T1000 (cell line): ENCODE data around the gene FGF22.
A peak's percentile ranks its signal among the peaks of the same experiment; 100 is the strongest.
"Not testable (repeated sequence)": the region's sequence is repeated elsewhere in the genome, so short reads cannot be mapped to it uniquely, and the experiment has no call there.

Source experiments
- DNase-seq: peaks from one replicate; lab custom pipeline; 2025; ENCODE audit warnings: mixed read lengths; lab: John Stamatoyannopoulos, UW

Gene FGF22

DNA sequence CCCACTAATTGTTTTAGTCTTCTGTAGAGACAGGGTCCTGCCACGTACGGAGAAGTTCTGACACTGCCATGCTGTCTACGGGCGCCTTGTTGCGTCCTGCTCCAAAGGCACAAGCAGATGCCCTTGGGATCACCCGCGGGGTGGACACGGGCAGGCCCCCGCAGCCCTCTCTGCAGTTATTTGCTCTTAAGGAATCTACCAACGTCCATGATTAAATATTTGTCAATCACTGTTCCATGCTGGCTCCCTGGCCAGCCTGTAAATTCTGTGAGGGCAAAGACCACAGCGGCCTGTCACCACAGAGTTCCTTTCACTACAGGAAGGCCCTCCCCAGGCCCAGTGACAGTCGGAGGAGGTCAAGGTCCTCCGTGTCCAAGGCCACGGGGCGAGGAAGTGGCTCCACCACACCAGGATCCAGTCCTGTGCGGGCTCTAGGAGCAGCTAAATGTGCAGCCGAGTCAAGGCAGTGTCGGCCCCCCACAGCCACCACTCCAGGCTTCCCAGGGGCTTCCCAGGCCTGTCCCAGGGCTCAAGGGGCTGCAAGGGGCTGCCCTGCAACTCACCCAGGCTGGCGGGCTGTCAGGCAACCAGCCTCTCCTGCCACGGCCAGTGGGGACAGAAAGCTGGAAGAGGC lies 21.2 kb downstream of the FGF22 start:
- no peak for DNase-seq

DNA sequence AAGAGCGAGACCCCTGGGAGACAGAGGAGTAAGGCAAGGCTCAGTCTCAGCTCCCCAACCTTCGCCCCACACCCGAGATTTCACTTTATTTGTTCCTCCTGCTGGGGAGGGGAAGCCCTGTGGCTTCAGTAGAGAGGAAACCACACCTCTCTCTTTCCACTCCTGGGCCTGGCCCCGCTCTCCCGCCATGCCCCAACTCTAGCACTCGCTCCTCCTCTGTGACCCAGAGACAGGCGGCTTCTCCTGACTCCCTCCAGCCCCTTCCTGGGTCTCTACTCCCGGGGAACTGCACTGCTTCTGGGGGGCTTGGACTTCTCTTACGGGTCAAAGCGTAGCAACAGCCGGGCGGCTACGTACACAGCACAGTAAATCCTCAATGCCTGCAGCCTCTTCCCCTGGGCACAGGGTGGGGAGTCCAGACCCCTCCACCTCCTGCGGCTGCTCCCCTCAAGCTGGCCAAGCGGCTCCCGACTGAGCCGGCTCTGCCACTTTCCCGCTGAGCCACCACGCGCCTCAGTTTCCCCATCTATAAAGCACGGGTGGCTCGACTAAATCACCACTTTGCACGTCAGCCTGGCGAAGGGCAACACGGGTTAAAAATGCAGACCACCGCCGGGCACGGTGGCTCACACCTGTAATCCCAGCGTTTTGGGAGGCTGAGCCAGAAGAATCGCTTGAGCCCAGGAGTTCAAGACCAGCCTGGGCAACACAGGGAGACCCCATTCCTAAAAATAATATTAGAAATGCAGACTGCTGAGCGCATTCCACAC lies 21.9 kb downstream of the FGF22 start:
- DNase-seq = no peak

- DNase-seq = no peak
Measured at GRCh38 chr19:662207-662961, 22.7 kb downstream of the FGF22 start.

DNA sequence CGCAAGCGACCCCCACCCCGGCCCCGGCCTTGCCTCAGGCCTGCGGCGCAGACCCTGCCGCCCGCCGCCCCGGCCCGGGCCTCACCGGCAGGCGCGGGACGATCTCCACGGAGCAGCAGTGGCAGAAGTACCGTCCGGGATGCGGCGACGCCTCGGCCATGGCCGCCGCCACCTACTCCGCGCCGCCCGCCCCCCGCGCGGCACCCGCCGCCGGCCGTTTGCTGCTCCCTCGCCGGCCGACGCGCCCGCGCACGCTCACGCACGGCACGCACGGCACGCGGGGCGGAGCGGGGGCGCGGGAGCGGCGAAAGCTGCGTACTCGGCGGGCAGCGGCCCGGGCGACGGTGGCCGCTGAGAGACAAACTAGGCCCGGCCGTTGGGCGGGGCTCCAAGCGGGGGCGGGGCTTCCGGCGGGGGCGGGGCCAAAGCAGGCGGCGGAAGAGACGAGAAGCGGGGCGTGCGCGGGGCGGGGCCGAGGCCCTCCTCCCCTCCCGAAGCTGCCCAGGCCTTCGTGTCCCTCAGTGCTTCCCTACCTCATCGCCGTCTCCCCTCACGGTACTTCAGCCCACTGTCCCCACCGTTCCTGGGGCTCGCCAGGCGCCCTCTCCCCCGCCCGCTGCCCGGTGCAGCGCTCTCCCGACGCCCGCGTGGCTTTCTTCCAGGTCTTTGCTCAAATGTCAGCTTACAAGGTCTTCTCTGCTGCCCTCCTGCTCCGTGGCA lies 23.4 kb downstream of the FGF22 start, which contains the start of gene RNF126:
Gene RNF126 (minus strand): TSS at position 253 of the 720 bp plus-strand sequence. CDS start 93 bp downstream, at position 160.
- peak; percentile 93 for DNase-seq

DNA sequence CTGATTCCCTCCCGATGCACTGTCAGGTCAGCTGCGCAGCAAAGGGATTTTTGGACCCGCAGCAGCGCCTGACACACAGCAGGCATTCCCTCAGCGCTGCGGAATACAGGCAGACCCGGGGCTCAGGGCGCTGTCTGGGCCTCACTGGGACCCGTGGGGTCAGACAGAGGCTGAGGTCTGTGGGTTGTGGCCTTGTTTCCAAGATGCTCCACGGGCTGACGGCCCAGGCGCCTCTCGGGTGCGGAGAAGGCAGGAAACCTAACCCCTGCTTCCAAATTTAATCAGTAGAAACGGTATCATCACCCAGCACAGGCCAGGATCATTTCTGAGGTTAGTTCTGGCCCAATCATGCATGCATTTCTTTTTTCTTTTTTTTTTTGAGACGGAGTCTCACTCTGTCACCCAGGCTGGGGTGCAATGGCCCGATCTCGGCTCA lies 24.0 kb downstream of the FGF22 start:
- DNase-seq = no peak

GRCh38 chr19:664913-665443 lies 25.3 kb downstream of the FGF22 start:
- peak; percentile 77 for DNase-seq

- not testable (repeated sequence) for DNase-seq
Measured at GRCh38 chr19:666985-667573, 27.4 kb downstream of the FGF22 start.

GRCh38 chr19:668675-669434 lies 29.2 kb downstream of the FGF22 start:
- DNase-seq = not testable (repeated sequence)

- no peak for DNase-seq
Measured at GRCh38 chr19:670609-671075, 31.0 kb downstream of the FGF22 start.

DNA sequence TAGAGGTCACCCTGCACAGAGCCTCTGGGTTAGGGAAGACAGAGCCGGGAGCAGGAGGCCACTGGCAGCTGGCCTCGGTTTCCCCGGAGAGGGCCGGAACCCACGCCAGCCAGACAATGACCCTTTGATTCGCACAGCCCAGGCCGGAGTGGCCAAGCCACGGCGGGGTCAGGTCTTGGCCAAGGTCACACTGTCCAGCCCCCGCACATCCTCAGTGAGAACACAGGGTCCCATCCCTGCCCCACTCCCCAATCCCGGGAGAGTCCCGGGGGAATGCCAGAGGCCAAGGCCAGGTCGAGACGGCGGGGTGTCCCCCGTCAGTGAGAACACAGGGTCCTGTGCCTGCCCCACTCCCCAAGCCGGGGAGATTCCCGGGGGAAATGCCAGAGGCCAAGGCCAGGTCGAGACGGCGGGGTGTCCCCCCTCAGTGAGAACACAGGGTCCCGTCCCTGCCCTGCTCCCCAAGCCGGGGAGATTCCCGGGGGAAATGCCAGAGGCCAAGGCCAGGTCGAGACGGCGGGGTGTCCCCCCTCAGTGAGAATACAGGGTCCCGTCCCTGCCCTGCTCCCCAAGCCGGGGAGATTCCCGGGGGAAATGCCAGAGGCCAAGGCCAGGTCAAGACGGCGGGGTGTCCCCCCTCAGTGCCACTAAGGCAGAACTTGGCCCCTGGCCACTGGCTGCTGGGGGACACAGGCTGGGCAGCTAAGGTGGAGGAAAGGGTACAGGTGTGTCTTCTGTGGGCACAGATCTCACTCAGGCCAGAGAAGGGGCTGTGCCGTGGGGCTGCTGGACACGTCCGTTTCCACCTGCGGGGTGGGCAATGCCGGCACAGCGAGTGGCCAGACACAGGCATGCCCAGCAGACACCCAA lies 34.8 kb downstream of the FGF22 start:
- no peak for DNase-seq

- no peak for DNase-seq
Measured at GRCh38 chr19:676007-676338, 36.3 kb downstream of the FGF22 start.

DNA sequence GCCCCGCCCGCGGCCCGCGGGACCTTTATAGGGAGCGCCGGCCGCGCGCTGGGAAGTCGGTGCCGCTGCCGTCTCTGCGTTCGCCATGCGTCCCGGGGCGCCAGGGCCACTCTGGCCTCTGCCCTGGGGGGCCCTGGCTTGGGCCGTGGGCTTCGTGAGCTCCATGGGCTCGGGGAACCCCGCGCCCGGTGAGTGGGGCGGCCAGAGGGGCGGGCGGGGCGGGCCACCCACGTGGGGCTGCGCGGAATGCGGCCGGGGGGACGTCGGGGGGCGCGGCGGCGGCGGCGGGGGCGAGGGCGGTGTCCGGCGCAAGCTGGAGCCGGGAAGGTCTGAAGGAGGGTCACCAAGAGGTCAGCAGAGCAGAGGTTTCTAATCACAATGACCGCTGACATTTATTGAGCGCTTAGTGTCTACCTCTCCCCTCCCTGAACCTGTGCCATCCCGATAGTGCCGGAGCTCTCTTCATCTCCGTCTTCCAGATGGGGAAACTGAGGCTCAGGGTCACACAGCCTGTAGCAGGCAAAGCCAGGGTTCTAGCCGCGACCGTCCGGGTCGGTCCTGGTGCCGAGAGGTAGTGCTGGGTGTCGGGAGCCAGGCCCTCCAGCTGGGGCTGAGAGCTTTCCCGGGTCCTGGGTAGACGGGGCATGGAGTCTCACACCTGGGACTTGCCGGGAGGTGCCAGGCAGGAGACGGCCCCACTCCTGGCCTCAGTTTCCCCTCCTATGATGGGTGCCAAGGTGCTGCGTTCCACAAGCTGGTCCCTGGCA lies 36.8 kb downstream of the FGF22 start, which contains the start of gene FSTL3:
Gene FSTL3 (plus strand): TSS at position 54 of the 767 bp plus-strand sequence. CDS start 32 bp downstream, at position 86.
- DNase-seq = no peak

GRCh38 chr19:677201-677600 lies 37.5 kb downstream of the FGF22 start:
- DNase-seq = peak; percentile 84

DNA sequence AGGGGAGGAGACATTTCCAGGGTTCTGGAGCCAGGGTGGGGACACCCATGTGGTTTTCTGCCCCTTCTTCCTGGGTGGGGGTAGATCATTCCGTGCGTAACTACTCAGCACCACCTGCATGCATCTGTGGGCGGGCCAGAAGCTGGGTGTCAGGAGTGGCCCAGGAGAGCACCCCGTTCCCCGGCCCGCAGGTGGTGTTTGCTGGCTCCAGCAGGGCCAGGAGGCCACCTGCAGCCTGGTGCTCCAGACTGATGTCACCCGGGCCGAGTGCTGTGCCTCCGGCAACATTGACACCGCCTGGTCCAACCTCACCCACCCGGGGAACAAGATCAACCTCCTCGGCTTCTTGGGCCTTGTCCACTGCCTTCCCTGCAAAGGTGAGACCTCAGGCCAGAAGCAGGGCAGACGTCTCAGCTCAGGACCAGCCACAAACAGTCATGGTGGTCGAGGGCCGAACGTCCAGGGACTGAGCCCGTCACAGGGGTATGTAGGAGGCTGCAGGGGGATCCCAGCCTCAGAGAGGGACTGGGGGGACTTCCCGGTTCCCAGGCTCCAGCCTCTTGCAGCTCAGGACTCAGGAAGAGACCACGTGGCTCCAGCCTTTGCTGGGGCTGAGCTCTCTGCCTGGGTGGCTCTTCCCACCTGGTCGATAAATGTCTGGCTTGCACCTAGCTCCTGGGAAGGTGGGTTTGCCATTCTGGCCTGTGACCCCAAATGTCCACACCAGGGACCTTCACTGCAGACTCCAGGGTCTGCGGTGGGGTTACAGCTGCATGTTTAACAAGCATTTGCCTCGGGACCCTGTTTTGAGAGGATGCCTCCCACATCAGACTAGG lies 38.1 kb downstream of the FGF22 start:
- DNase-seq = no peak

- DNase-seq = no peak
Measured at GRCh38 chr19:678791-679388, 39.2 kb downstream of the FGF22 start.

- DNase-seq = peak; percentile 35
Measured at GRCh38 chr19:679418-680286, 40.0 kb downstream of the FGF22 start.
